HEK293T (cell line): ENCODE data around the gene MAP3K1.

ENCODE experiments used
- CTCF ChIA-PET: fragments of 350-600 bp; formaldehyde crosslinking; extraction: SDS; loops from one replicate; lab custom pipeline; 2021; ENCODE audit warnings: antibody characterized with exemption, inconsistent platforms; lab: Yijun Ruan, JAX
- POLR2A ChIA-PET: fragments of 350-600 bp; formaldehyde crosslinking; extraction: SDS; loops from one replicate; lab custom pipeline; 2020; ENCODE audit warnings: antibody characterized with exemption, inconsistent platforms; lab: Yijun Ruan, JAX
- DNase-seq: peaks from one replicate; pipeline ENCODE4 v3.0.0; 2012; ENCODE audit warnings: mixed read lengths; ENCODE audit errors: extremely low spot score
- ARNT ChIP-seq: fragments of 450-650 bp; IDR thresholded peaks from 2 replicates; pipeline ENCODE4 v1.6.1; 2017; ENCODE audit warnings: mild to moderate bottlenecking
- BHLHE40 ChIP-seq: fragments of 450-650 bp; IDR thresholded peaks from 2 replicates; pipeline ENCODE4 v1.6.1; 2016; ENCODE audit warnings: mild to moderate bottlenecking, moderate library complexity, borderline replicate concordance
- CTBP1 ChIP-seq: fragments of 450-650 bp; IDR thresholded peaks from 2 replicates; pipeline ENCODE4 v1.6.1; 2016; ENCODE audit warnings: borderline replicate concordance
- ELF4 ChIP-seq: fragments of 450-650 bp; IDR thresholded peaks from 2 replicates; pipeline ENCODE4 v1.6.1; 2017; ENCODE audit warnings: antibody characterized with exemption
- FOXA1 ChIP-seq: fragments of 450-650 bp; IDR thresholded peaks from 2 replicates; pipeline ENCODE4 v1.6.1; 2016; ENCODE audit warnings: mild to moderate bottlenecking
- FOXK2 ChIP-seq: fragments of 450-650 bp; IDR thresholded peaks from 2 replicates; pipeline ENCODE4 v1.6.1; 2016; ENCODE audit warnings: mild to moderate bottlenecking
- FOXM1 ChIP-seq: fragments of 450-650 bp; IDR thresholded peaks from 2 replicates; pipeline ENCODE4 v1.6.1; 2017; ENCODE audit warnings: mild to moderate bottlenecking, borderline replicate concordance
- HDGF ChIP-seq: fragments of 450-650 bp; IDR thresholded peaks from 2 replicates; pipeline ENCODE4 v1.6.1; 2017; ENCODE audit warnings: antibody characterized with exemption, borderline replicate concordance
- L3MBTL2 ChIP-seq: fragments of 450-650 bp; conservative IDR thresholded peaks from 2 replicates; pipeline ENCODE4 v1.6.1; 2016; ENCODE audit warnings: mild to moderate bottlenecking
- LEF1 ChIP-seq: fragments of 450-650 bp; IDR thresholded peaks from 2 replicates; pipeline ENCODE4 v1.6.1; 2017; ENCODE audit warnings: mild to moderate bottlenecking, borderline replicate concordance
- NFRKB ChIP-seq: fragments of 450-650 bp; IDR thresholded peaks from 2 replicates; pipeline ENCODE4 v1.6.1; 2016; ENCODE audit warnings: mild to moderate bottlenecking, moderate library complexity
- PKNOX1 ChIP-seq: fragments of 450-650 bp; IDR thresholded peaks from 2 replicates; pipeline ENCODE4 v1.6.1; 2016
- SP1 ChIP-seq: fragments of 450-650 bp; IDR thresholded peaks from 2 replicates; pipeline ENCODE4 v1.6.1; 2017
- SUZ12 ChIP-seq: fragments of 450-650 bp; IDR thresholded peaks from 2 replicates; pipeline ENCODE4 v1.6.1; 2016; ENCODE audit warnings: mild to moderate bottlenecking
- TARDBP ChIP-seq: fragments of 450-650 bp; IDR thresholded peaks from 2 replicates; pipeline ENCODE4 v1.6.1; 2016
- ZNF384 ChIP-seq: fragments of 450-650 bp; IDR thresholded peaks from 2 replicates; pipeline ENCODE4 v1.6.1; 2016

The MAP3K1 gene

DNA sequence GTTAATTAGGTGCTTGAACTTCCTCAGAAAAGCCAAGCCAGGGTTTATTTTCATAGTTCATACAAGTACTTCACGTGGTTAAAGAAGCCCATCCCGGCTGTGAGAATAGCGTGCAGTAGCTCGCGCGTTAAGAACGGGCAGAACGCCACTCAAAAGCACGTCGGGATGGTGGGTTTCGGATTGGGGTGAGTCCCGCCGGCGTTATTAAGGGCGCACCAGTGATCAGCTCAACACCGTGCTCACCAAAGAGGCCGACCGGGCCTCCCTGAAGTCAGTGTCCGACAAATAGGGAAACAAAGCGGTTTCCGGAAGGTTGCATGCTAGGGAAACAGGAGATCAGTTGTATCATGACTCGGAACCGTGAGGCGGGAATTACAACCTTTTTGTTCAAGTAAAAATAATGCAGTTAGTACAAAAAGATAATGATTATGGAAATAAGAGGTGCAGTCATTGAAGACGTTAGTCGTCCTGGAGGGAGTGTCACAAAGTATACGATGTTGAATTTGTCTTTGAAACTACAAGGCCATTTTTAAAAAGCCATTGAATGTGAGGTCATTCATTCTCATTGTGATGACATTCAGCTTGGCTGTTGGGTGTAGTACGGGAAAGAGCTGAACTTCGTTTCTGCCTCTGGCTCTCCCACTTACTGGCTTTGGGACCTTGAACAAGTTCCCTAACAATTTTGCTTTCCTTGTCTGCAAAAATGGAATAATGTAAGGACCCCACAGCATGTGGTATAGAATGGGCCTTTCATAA lies 95.0 kb downstream of the MAP3K1 start:
- POLR2A ChIA-PET = interaction anchor here (0.8 to 2.9 kb wide), 28 partner anchors 8 to 315 kb away, joined by 3 to 32 read pairs (median 4); no protein-coding TSS in a partner anchor
- CTCF ChIA-PET = interaction anchor here (0.5 to 1.4 kb wide), 4 partner anchors 40 to 647 kb away, joined by 3 to 6 read pairs (median 3); no protein-coding TSS in a partner anchor
- TF ChIP-seq L3MBTL2 (peak; percentile 56), TARDBP (no peak)
- DNase-seq = peak; percentile 15

GRCh38 chr5:56913766-56914165 lies 98.4 kb downstream of the MAP3K1 start:
- no peak for TF ChIP-seq ZNF384
- no peak for TF ChIP-seq BHLHE40
- TF ChIP-seq LEF1 = no peak
- no peak for TF ChIP-seq SUZ12
- no peak for TF ChIP-seq FOXK2
- TF ChIP-seq ARNT = no peak
- no peak for TF ChIP-seq SP1
- no peak for TF ChIP-seq FOXA1
- no peak for TF ChIP-seq TARDBP
- TF ChIP-seq ELF4 = no peak
- no peak for TF ChIP-seq CTBP1
- no peak for TF ChIP-seq HDGF
- no peak for TF ChIP-seq PKNOX1
- TF ChIP-seq L3MBTL2 = no peak
- TF ChIP-seq FOXM1 = no peak
- TF ChIP-seq NFRKB = no peak
- CTCF ChIA-PET = interaction anchor here (0.7 kb wide), 1 partner anchor 63 kb away, joined by 8 read pairs; no protein-coding TSS in a partner anchor
- DNase-seq = no peak
- POLR2A ChIA-PET = no interaction called here

- DNase-seq = no peak
- ChIA-PET CTCF (interaction anchor here (1.2 kb wide), 1 partner anchor 14 kb away, joined by 3 read pairs; no protein-coding TSS in a partner anchor), POLR2A (no interaction called here)
- no peak for TF ChIP-seq LEF1
- TF ChIP-seq SP1 = no peak
- TF ChIP-seq FOXA1 = no peak
- no peak for TF ChIP-seq BHLHE40
- no peak for TF ChIP-seq ZNF384
- no peak for TF ChIP-seq HDGF
- no peak for TF ChIP-seq L3MBTL2
- no peak for TF ChIP-seq ELF4
- TF ChIP-seq NFRKB = no peak
- no peak for TF ChIP-seq ARNT
- TF ChIP-seq CTBP1 = no peak
- no peak for TF ChIP-seq PKNOX1
- no peak for TF ChIP-seq SUZ12
- TF ChIP-seq FOXK2 = no peak
- TF ChIP-seq TARDBP = no peak
- TF ChIP-seq FOXM1 = no peak
Observed at GRCh38 chr5:56914678-56915077, 99.3 kb downstream of the MAP3K1 start.

DNA sequence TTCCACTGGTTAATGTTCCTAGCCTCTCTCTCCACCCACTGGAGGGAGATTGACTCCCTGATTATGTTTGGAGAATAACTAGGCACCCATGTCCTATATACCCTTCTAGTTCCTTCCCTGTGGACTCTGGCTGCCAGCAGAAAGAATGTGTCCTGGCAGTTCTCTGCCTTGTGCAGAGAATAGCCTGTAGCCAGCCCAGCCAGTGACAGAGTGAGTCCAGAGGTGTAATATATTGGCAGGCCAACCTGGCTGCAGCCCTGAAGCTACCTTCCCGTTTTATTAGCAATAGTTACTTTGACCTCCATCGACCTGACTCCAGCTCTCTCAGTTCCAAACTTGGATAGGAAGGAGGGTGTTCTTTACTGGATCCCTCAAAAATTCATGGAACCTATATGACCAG lies 102.2 kb downstream of the MAP3K1 start:
- ChIA-PET CTCF (no interaction called here), POLR2A (interaction anchor here (1.8 kb wide), 1 partner anchor 8 kb away, joined by 17 read pairs; the partner anchor contains the start of gene SETD9)
- no peak for DNase-seq
- no peak for TF ChIP-seq SUZ12
- no peak for TF ChIP-seq SP1
- no peak for TF ChIP-seq L3MBTL2
- TF ChIP-seq PKNOX1 = no peak
- TF ChIP-seq FOXK2 = no peak
- no peak for TF ChIP-seq HDGF
- no peak for TF ChIP-seq FOXM1
- TF ChIP-seq FOXA1 = no peak
- TF ChIP-seq ELF4 = no peak
- no peak for TF ChIP-seq TARDBP
- no peak for TF ChIP-seq LEF1

GRCh38 chr5:56918054-56918453 lies 102.7 kb downstream of the MAP3K1 start:
- DNase-seq = no peak
- TF ChIP-seq NFRKB = no peak
- no peak for TF ChIP-seq PKNOX1
- no peak for TF ChIP-seq CTBP1
- no peak for TF ChIP-seq SUZ12
- TF ChIP-seq L3MBTL2 = no peak
- no peak for TF ChIP-seq ELF4
- no peak for TF ChIP-seq SP1
- TF ChIP-seq BHLHE40 = no peak
- TF ChIP-seq HDGF = no peak
- TF ChIP-seq TARDBP = no peak
- POLR2A ChIA-PET = interaction anchor here (1.8 kb wide), 1 partner anchor 8 kb away, joined by 17 read pairs; the partner anchor contains the start of gene SETD9
- CTCF ChIA-PET = no interaction called here
